HG03558 (cell line): ENCODE results near the gene PTPRE.

Experiments
- ATAC-seq: cut with Tn5 transposase; IDR thresholded peaks from one replicate; pipeline ENCODE4 v1.9.1; 2021; ENCODE audit warnings: moderate number of reproducible peaks; ENCODE audit not compliant: unreplicated experiment; ENCODE audit errors: extremely low read depth

The PTPRE gene

GRCh38 chr10:128103229-128103714, 196.4 kb downstream of the PTPRE start:
- no peak for ATAC-seq

DNA sequence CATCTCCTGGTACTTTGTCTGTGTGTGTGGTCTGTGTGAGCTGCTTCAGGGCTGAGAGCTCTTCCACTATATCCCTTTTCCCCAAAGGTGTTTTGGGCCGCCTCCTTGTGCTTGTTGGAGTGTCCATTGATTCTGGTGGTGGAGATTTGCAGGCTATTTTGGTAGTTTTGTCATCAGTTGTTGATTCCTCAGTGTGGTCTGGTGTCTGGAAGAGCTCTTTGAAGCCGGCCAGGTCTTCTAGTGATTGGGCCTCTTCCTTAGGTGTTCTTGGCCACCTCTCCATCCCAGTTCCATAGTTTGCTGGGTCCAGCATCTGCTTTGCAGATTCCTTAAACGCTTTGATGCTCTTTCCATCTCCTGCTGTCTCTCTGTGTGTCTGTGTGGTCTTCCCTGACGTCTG, 198.5 kb downstream of the PTPRE start:
- ATAC-seq: no peak

GRCh38 chr10:128109707-128110106, 202.8 kb downstream of the PTPRE start:
- no peak for ATAC-seq

DNA sequence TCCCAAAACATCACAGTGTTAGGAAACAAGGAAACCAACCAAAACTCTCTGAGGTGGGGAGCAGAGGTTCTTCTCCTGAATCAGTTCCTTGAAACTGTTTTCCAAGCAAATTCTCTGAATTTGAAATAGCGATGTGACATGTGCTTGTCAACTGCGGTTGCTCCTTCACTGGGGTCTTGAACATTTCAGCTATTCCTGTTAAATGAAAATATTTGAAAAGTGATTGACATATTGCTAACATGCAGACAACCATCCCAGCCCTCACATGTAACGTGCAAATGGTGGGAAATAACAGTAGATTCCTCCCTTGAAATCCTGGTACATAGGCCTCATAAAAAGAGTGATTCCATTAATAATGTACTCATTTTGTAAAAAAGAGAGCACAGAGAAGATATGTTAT, 203.4 kb downstream of the PTPRE start:
- ATAC-seq: no peak

- ATAC-seq: no peak
Observed at GRCh38 chr10:128111696-128112095, 204.8 kb downstream of the PTPRE start.

- no peak for ATAC-seq
Observed at GRCh38 chr10:128113026-128113425, 206.1 kb downstream of the PTPRE start.

- no peak for ATAC-seq
Observed at GRCh38 chr10:128114901-128115300, 208.0 kb downstream of the PTPRE start.

DNA sequence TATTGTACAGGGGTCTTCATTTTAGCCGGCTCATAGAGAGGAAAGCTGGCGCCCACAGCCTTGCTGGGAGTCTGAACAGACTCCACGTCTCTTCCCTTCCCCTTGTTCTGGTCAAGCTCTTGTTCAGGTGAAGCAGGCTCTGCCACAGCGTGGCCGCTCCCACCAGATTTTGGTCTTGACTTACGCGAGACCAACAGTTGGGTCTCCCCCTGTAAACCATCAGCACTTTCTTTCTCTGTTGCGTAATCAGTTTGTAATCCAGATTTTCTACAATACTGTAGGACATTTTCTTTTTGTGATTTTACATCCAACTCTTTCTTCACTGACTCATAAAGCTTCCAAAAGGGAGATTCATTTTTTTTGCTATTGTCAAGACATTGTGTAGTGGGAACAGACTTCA, 208.5 kb downstream of the PTPRE start:
- no peak for ATAC-seq

GRCh38 chr10:128116187-128116586, 209.3 kb downstream of the PTPRE start:
- no peak for ATAC-seq

- ATAC-seq: no peak
Observed at GRCh38 chr10:128116851-128117615, 210.1 kb downstream of the PTPRE start.

DNA sequence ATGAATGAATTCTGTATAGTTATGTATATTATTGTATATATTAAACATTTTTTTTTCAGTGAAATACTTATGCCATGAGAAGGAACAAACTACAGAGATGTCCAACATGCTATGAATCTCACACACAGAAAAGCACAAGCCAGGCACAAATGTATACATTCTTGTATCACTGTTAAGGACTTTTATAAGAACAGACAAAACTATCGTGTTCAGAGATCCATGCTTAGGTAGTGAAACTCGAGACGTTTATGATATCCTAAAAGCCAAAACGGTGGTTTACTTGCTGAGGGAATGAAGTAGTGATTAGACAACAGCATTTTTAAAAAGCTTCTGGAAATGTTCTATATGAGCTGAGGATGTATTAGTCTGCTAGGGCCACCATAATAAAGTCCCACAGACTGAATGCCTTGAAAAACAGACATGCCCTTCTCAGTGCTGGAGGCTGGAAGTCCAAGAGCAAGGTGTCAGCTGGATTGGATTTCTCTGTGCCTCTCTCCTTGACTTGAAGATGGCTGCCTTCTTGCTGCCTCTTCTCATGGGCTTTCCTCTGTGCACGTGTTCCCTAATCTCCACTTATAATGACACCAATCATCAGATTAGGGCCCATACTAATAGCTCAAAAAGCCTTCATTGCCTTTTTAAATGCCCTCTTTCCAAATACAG, 215.0 kb downstream of the PTPRE start:
- no peak for ATAC-seq

GRCh38 chr10:128122931-128123330, 216.0 kb downstream of the PTPRE start:
- ATAC-seq: no peak

DNA sequence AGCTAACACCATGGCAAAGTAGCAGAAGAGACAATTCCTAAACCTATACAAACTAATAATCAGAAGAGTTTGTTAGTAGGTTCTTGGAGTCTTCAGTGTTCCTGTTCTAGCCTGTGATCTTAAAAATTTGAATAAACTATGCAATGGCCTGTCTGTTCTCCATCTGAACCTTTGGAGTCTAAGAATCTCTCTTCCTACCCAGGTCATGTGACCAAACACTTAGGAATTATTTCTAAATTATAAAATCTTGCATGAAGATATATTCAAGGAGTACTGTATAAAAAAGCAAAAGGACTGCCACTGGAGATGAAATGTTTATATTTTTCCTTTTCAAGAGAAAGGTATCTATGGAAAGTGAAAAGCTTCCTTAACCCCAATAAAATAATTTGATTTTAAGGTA, 216.9 kb downstream of the PTPRE start:
- no peak for ATAC-seq

- no peak for ATAC-seq
Observed at GRCh38 chr10:128124813-128125403, 218.0 kb downstream of the PTPRE start.

DNA sequence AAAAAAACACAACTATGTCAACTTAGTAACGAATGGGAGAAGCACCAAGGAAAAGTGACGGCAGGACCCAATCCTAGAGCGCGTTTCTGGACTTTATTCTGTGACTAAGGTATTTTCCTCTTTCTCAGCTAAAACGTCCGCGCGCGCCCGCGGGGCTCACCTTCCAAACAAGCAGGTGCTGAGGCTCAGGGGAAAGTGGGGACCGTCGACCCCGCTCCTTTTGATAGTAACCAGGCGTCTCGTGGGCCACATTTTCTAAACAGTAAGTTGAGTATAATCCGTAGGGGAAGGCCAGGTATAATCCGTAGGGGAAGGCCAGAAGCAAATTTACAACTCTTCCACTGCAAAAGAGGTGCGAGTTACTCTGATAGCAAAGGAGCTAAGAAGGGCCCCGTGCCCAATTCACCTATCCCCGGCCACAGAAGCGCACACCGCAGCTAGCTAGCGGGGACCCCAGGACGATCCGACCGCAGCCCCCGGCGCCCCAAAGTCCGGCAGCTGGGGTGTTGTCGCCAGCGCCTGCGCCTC, 218.6 kb downstream of the PTPRE start:
- ATAC-seq: no peak

GRCh38 chr10:128125944-128126764, 219.3 kb downstream of the PTPRE start, which contains the start of gene MKI67:
TSS of gene MKI67 (minus strand) at chr10:128126423. CDS start at chr10:128125667, 756 bp downstream.
- peak; percentile 64 for ATAC-seq

DNA sequence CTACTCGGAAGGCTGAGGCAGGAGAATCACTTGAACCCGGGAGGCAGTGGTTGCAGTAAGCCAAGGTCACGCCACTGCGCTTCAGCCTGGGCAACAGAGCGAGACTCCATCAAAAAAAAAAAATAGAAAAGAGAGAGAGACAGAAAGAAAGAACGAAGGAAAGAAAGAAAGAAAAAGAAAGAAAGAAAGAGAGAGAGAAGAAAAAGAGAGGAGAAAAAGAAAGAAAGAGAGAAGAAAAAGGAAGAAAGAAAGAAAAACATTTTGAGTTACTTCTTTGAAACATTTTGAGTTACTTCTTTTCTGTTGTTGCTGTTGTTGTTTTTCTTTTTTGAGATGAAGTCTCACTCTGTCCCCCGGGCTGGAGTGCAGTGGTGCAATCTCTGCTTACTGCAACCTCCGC, 221.7 kb downstream of the PTPRE start:
- no peak for ATAC-seq

GRCh38 chr10:128130051-128130450, 223.1 kb downstream of the PTPRE start:
- ATAC-seq: no peak
